Measurements from ENCODE around the gene DIP2B.

GRCh38 chr12:50618864-50619609 is 114.3 kb downstream of the DIP2B start:
- TF ChIP-seq CTCF (IDR thresholded peaks at IDR 0.05; ENCODE audit: low read depth, low read length) (no peak), POLR2A (IDR thresholded peaks at IDR 0.05; ENCODE audit: extremely low read depth, insufficient read length) (no peak)

Data from NB4 (cell line).